HEK293 (cell line): Measurements from ENCODE around the gene MOSPD3.

Source experiments
- BCL11A ChIP-seq: fragments of 450-650 bp; formaldehyde crosslinking; IDR thresholded peaks from 2 replicates; pipeline ENCODE4 v1.5.1; 2016; ENCODE audit warnings: low read depth, missing biosample characterization, missing genetic modification characterization
- GLI2 ChIP-seq: fragments of 450-650 bp; formaldehyde crosslinking; IDR thresholded peaks from 2 replicates; pipeline ENCODE4; 2017; ENCODE audit warnings: missing biosample characterization, missing genetic modification characterization, low read depth, borderline replicate concordance
- GLIS1 ChIP-seq: fragments of 450-650 bp; formaldehyde crosslinking; IDR thresholded peaks from 2 replicates; pipeline ENCODE4 v1.5.1; 2016; ENCODE audit warnings: missing biosample characterization, missing genetic modification characterization
- GLIS2 ChIP-seq: fragments of 450-650 bp; formaldehyde crosslinking; IDR thresholded peaks from 2 replicates; pipeline ENCODE4 v1.5.1; 2016; ENCODE audit warnings: missing biosample characterization, missing genetic modification characterization
- KLF10 ChIP-seq: fragments of 450-650 bp; IDR thresholded peaks from 2 replicates; pipeline ENCODE4 v1.5.1; 2018; ENCODE audit warnings: missing biosample characterization, mild to moderate bottlenecking, missing genetic modification characterization
- KLF16 ChIP-seq: fragments of 450-650 bp; formaldehyde crosslinking; IDR thresholded peaks from 2 replicates; pipeline ENCODE4 v1.5.1; 2017; ENCODE audit warnings: missing biosample characterization, missing genetic modification characterization
- KLF7 ChIP-seq: fragments of 450-650 bp; formaldehyde crosslinking; IDR thresholded peaks from 2 replicates; pipeline ENCODE4 v1.5.1; 2016; ENCODE audit warnings: missing biosample characterization, missing genetic modification characterization, borderline replicate concordance
- OVOL3 ChIP-seq: fragments of 450-650 bp; formaldehyde crosslinking; IDR thresholded peaks from 2 replicates; pipeline ENCODE4 v1.5.1; 2016; ENCODE audit warnings: missing biosample characterization, missing genetic modification characterization
- REPIN1 ChIP-seq: fragments of 450-650 bp; formaldehyde crosslinking; IDR thresholded peaks from 2 replicates; pipeline ENCODE4 v1.5.1; 2017; ENCODE audit warnings: missing biosample characterization, missing genetic modification characterization, low read depth
- SALL2 ChIP-seq: fragments of 450-650 bp; formaldehyde crosslinking; IDR thresholded peaks from 2 replicates; pipeline ENCODE4 v1.5.0; 2017; ENCODE audit warnings: missing biosample characterization, mild to moderate bottlenecking, missing genetic modification characterization, borderline replicate concordance
- SCRT1 ChIP-seq: fragments of 450-650 bp; formaldehyde crosslinking; IDR thresholded peaks from 2 replicates; pipeline ENCODE4 v1.5.1; 2016; ENCODE audit warnings: missing biosample characterization, missing genetic modification characterization, borderline replicate concordance
- SP3 ChIP-seq: fragments of 450-650 bp; formaldehyde crosslinking; IDR thresholded peaks from 2 replicates; pipeline ENCODE4 v1.5.1; 2016; ENCODE audit warnings: missing biosample characterization, missing genetic modification characterization
- ZEB2 ChIP-seq: fragments of 450-650 bp; formaldehyde crosslinking; IDR thresholded peaks from 2 replicates; pipeline ENCODE4 v1.5.1; 2016; ENCODE audit warnings: missing biosample characterization, missing genetic modification characterization
- ZFP3 ChIP-seq: fragments of 450-650 bp; formaldehyde crosslinking; IDR thresholded peaks from 2 replicates; pipeline ENCODE4 v1.5.1; 2016; ENCODE audit warnings: low read depth, missing biosample characterization, missing genetic modification characterization
- ZIC2 ChIP-seq: fragments of 450-650 bp; formaldehyde crosslinking; IDR thresholded peaks from 2 replicates; pipeline ENCODE4 v1.5.1; 2016; ENCODE audit warnings: missing biosample characterization, missing genetic modification characterization
- ZNF121 ChIP-seq: fragments of 450-650 bp; formaldehyde crosslinking; IDR thresholded peaks from 2 replicates; pipeline ENCODE4 v1.5.1; 2016; ENCODE audit warnings: missing biosample characterization, missing genetic modification characterization
- ZNF133 ChIP-seq: fragments of 450-650 bp; formaldehyde crosslinking; IDR thresholded peaks from 2 replicates; pipeline ENCODE4 v1.5.1; 2016; ENCODE audit warnings: missing biosample characterization, missing genetic modification characterization
- ZNF184 ChIP-seq: fragments of 450-650 bp; IDR thresholded peaks from 2 replicates; pipeline ENCODE4 v1.5.1; 2018; ENCODE audit warnings: missing biosample characterization, mild to moderate bottlenecking, missing genetic modification characterization
- ZNF2 ChIP-seq: fragments of 450-650 bp; formaldehyde crosslinking; IDR thresholded peaks from 2 replicates; pipeline ENCODE4 v1.5.1; 2016; ENCODE audit warnings: missing biosample characterization, missing genetic modification characterization
- ZNF211 ChIP-seq: fragments of 450-650 bp; formaldehyde crosslinking; IDR thresholded peaks from 2 replicates; pipeline ENCODE4 v1.5.1; 2016; ENCODE audit warnings: low read depth, missing biosample characterization, missing genetic modification characterization
- ZNF350 ChIP-seq: fragments of 450-650 bp; formaldehyde crosslinking; IDR thresholded peaks from 2 replicates; pipeline ENCODE4 v1.5.0; 2017; ENCODE audit warnings: missing biosample characterization, mild to moderate bottlenecking, missing genetic modification characterization
- ZNF394 ChIP-seq: fragments of 450-650 bp; formaldehyde crosslinking; IDR thresholded peaks from 2 replicates; pipeline ENCODE4 v1.5.1; 2016; ENCODE audit warnings: missing biosample characterization, missing genetic modification characterization, mild to moderate bottlenecking, moderate library complexity, borderline replicate concordance
- ZNF423 ChIP-seq: fragments of 450-650 bp; formaldehyde crosslinking; IDR thresholded peaks from 2 replicates; pipeline ENCODE4 v1.5.1; 2016; ENCODE audit warnings: missing biosample characterization, missing genetic modification characterization
- ZNF501 ChIP-seq: fragments of 450-650 bp; formaldehyde crosslinking; IDR thresholded peaks from 2 replicates; pipeline ENCODE4 v1.5.1; 2016; ENCODE audit warnings: missing biosample characterization, missing genetic modification characterization
- ZNF544 ChIP-seq: fragments of 450-650 bp; formaldehyde crosslinking; IDR thresholded peaks from 2 replicates; pipeline ENCODE4 v1.5.0; 2017; ENCODE audit warnings: missing biosample characterization, missing genetic modification characterization
- ZNF629 ChIP-seq: fragments of 450-650 bp; formaldehyde crosslinking; IDR thresholded peaks from 2 replicates; pipeline ENCODE4 v1.5.1; 2017; ENCODE audit warnings: missing biosample characterization, missing genetic modification characterization
- ZNF792 ChIP-seq: fragments of 450-650 bp; formaldehyde crosslinking; IDR thresholded peaks from 2 replicates; pipeline ENCODE4 v1.5.1; 2016; ENCODE audit warnings: missing biosample characterization, missing genetic modification characterization
- ZSCAN30 ChIP-seq: fragments of 450-650 bp; IDR thresholded peaks from 2 replicates; pipeline ENCODE4 v1.5.1; 2018; ENCODE audit warnings: missing biosample characterization, mild to moderate bottlenecking, missing genetic modification characterization, moderate library complexity
- ZXDB ChIP-seq: fragments of 450-650 bp; formaldehyde crosslinking; IDR thresholded peaks from 2 replicates; pipeline ENCODE4 v1.5.1; 2016; ENCODE audit warnings: missing biosample characterization, missing genetic modification characterization
- TF ChIP-seq, protein P1 (sequence below): fragments of 450-650 bp; formaldehyde crosslinking; IDR thresholded peaks from 2 replicates; pipeline ENCODE4 v1.5.1; 2016; ENCODE audit warnings: missing biosample characterization, missing genetic modification characterization
- TF ChIP-seq, protein P2 (sequence below): IDR thresholded peaks from 2 replicates; pipeline ENCODE4 v1.6.1; 2011; ENCODE audit warnings: mild to moderate bottlenecking, low read depth, low read length, borderline replicate concordance
- TF ChIP-seq, protein P3 (sequence below): fragments of 450-650 bp; IDR thresholded peaks from 2 replicates; pipeline ENCODE4 v1.5.1; 2018; ENCODE audit warnings: missing biosample characterization, missing genetic modification characterization
- TF ChIP-seq, protein P4 (sequence below): fragments of 450-650 bp; formaldehyde crosslinking; IDR thresholded peaks from 2 replicates; pipeline ENCODE4 v1.5.1; 2016; ENCODE audit warnings: missing biosample characterization, missing genetic modification characterization

MOSPD3 gene

DNA sequence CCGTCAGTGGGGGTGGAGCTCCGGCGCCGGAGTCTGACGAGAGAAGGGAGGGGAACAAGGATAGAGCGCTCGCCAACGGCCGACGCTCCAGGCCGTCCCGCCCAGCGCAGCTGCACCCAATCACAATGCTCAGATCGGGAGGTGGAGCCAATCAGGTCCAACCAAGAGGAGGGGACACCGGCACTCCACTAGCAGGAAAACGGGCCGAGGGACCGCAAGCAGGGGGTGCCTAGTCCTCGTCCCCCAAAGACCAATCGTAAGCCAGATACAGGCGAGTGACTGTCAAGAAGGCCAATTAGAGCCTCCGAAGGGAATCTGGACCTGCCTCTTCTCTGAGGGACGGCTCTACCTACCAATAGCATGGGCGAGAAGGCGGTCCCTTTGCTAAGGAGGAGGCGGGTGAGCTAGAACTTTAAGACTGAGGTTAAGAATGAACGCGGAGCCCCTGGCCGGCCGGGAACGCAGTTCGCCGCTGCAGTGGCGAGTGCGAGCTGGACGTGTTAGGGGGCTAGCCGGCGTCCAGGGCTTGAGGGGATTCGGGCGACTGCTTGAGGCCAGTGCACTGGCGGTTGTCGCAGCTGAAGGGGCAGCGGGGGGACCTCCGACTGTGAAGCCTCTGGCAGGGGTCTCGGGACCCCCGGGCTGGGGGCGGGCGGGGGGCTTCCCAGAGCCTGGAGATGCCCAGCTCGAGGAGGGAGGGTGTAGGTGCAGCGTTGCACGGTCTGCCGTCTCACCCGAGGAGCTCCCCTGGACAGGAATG is 25.9 kb upstream of the MOSPD3 start, which contains the start of gene FBXO24 (continued):
- TF ChIP-seq GLIS2 (peak; percentile 99), SP3 (tag by site-specific recombination) (peak; percentile 98), ZNF133 (tag by site-specific recombination) (no peak), ZNF211 (tag by site-specific recombination) (no peak), REPIN1 (tag by site-specific recombination) (no peak), SCRT1 (tag by site-specific recombination) (no peak), ZNF629 (tag by site-specific recombination) (0 out of 2 replicates have a peak, but pooled peaks have one; percentile 41), BCL11A (tag by site-specific recombination) (no peak), ZNF544 (no peak), ZSCAN30 (tag by site-specific recombination) (no peak), KLF16 (tag by site-specific recombination) (no peak; the same call in 1 of the 2 replicates), ZEB2 (tag by site-specific recombination) (no peak), OVOL3 (no peak), GLIS1 (peak; percentile 79), ZNF350 (tag by site-specific recombination) (no peak), ZNF121 (tag by site-specific recombination) (no peak), ZIC2 (peak; percentile 55), ZFP3 (tag by site-specific recombination) (no peak), ZNF501 (tag by site-specific recombination) (0 out of 2 replicates have a peak, but pooled peaks have one; percentile 20), SALL2 (tag by site-specific recombination) (no peak), ZXDB (tag by site-specific recombination) (peak; percentile 94), ZNF423 (no peak), KLF7 (no peak), ZNF394 (no peak), ZNF184 (tag by site-specific recombination) (no peak), ZNF792 (tag by site-specific recombination) (no peak), GLI2 (tag by site-specific recombination) (no peak), KLF10 (tag by site-specific recombination) (no peak; the same call in 1 of the 2 replicates), ZNF2 (tag by site-specific recombination) (no peak; the same call in 1 of the 2 replicates)
- TF ChIP-seq, protein P1, sequence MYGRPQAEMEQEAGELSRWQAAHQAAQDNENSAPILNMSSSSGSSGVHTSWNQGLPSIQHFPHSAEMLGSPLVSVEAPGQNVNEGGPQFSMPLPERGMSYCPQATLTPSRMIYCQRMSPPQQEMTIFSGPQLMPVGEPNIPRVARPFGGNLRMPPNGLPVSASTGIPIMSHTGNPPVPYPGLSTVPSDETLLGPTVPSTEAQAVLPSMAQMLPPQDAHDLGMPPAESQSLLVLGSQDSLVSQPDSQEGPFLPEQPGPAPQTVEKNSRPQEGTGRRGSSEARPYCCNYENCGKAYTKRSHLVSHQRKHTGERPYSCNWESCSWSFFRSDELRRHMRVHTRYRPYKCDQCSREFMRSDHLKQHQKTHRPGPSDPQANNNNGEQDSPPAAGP: 0 out of 2 replicates have a peak, but pooled peaks have one; percentile 13
- TF ChIP-seq, protein P2, sequence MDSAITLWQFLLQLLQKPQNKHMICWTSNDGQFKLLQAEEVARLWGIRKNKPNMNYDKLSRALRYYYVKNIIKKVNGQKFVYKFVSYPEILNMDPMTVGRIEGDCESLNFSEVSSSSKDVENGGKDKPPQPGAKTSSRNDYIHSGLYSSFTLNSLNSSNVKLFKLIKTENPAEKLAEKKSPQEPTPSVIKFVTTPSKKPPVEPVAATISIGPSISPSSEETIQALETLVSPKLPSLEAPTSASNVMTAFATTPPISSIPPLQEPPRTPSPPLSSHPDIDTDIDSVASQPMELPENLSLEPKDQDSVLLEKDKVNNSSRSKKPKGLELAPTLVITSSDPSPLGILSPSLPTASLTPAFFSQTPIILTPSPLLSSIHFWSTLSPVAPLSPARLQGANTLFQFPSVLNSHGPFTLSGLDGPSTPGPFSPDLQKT: no peak
- TF ChIP-seq, protein P3, sequence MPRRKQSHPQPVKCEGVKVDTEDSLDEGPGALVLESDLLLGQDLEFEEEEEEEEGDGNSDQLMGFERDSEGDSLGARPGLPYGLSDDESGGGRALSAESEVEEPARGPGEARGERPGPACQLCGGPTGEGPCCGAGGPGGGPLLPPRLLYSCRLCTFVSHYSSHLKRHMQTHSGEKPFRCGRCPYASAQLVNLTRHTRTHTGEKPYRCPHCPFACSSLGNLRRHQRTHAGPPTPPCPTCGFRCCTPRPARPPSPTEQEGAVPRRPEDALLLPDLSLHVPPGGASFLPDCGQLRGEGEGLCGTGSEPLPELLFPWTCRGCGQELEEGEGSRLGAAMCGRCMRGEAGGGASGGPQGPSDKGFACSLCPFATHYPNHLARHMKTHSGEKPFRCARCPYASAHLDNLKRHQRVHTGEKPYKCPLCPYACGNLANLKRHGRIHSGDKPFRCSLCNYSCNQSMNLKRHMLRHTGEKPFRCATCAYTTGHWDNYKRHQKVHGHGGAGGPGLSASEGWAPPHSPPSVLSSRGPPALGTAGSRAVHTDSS: no peak
- TF ChIP-seq, protein P4, sequence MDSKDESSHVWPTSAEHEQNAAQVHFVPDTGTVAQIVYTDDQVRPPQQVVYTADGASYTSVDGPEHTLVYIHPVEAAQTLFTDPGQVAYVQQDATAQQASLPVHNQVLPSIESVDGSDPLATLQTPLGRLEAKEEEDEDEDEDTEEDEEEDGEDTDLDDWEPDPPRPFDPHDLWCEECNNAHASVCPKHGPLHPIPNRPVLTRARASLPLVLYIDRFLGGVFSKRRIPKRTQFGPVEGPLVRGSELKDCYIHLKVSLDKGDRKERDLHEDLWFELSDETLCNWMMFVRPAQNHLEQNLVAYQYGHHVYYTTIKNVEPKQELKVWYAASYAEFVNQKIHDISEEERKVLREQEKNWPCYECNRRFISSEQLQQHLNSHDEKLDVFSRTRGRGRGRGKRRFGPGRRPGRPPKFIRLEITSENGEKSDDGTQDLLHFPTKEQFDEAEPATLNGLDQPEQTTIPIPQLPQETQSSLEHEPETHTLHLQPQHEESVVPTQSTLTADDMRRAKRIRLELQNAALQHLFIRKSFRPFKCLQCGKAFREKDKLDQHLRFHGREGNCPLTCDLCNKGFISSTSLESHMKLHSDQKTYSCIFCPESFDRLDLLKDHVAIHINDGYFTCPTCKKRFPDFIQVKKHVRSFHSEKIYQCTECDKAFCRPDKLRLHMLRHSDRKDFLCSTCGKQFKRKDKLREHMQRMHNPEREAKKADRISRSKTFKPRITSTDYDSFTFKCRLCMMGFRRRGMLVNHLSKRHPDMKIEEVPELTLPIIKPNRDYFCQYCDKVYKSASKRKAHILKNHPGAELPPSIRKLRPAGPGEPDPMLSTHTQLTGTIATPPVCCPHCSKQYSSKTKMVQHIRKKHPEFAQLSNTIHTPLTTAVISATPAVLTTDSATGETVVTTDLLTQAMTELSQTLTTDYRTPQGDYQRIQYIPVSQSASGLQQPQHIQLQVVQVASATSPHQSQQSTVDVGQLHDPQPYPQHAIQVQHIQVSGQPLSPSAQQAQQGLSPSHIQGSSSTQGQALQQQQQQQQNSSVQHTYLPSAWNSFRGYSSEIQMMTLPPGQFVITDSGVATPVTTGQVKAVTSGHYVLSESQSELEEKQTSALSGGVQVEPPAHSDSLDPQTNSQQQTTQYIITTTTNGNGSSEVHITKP (tag by site-specific recombination): peak; percentile 99
